Endothelial cell of umbilical vein (primary cell): ENCODE results near the gene LURAP1L. TPM values are rescaled to one million over a fixed set of nuclear protein-coding genes. Genes with fewer than 3 reads are reported as not detected.

Source experiments
- BruUV-seq: library from RNA; stranded (reverse); fragments of 400-500 nt; replicated peaks from 2 replicates; lab custom pipeline; 2021; lab: Mats Ljungman, UMichigan
- CTCF ChIA-PET: fragments of 300-600, 350-600 bp; sonication (Branson Sonifier 250); formaldehyde crosslinking; loops from one replicate; lab custom pipeline; 2021; ENCODE audit warnings: antibody characterized with exemption, inconsistent platforms; lab: Charles Lee
- POLR2A ChIA-PET: fragments of 300-600, 350-600 bp; sonication (Branson Sonifier 250); formaldehyde crosslinking; loops from one replicate; lab custom pipeline; 2021; ENCODE audit warnings: antibody characterized with exemption, inconsistent platforms; lab: Charles Lee
- DNase-seq: peaks from one replicate; pipeline ENCODE4 v3.0.0-alpha.2; 2011; ENCODE audit warnings: low read depth, low spot score
- FAIRE-seq: peaks from 2 replicates; lab custom pipeline; 2011; peaks lifted over from hg19 to GRCh38; lab: Jason Lieb, UNC
- H2AFZ ChIP-seq: 2 replicates; pipeline ENCODE4 v1.6.0; 2012; ENCODE audit warnings: low read depth, low read length, control low read depth, inconsistent platforms
- H3K27ac ChIP-seq: 2 replicates; pipeline ENCODE4 v1.5.1; 2011; ENCODE audit warnings: low read depth, mild to moderate bottlenecking, control low read depth, low read length, moderate library complexity; ENCODE audit not compliant: insufficient read depth
- H3K27me3 ChIP-seq, 2 experiments: 2 replicates each; pipeline versions ENCODE4 v1.6.0 to v1.6.1; 2011; ENCODE audit warnings: low read length in 2 of 2, mixed read lengths in 1 of 2; ENCODE audit not compliant: control insufficient read depth in 2 of 2, insufficient read depth in 2 of 2
- H3K36me3 ChIP-seq, 2 experiments: 2 replicates in 1 of 2; 3 replicates in 1 of 2; pipeline ENCODE4 v1.5.1; 2011; ENCODE audit warnings: low read length in 2 of 2, mild to moderate bottlenecking in 1 of 2, moderate library complexity in 1 of 2; ENCODE audit not compliant: control insufficient read depth in 2 of 2, insufficient read depth in 2 of 2; ENCODE audit errors: extremely low read depth in 1 of 2
- H3K4me1 ChIP-seq: 3 replicates; pipeline ENCODE4 v1.5.1; 2011; ENCODE audit warnings: mild to moderate bottlenecking, low read length; ENCODE audit not compliant: control insufficient read depth, insufficient read depth; ENCODE audit errors: extremely low read depth
- H3K4me2 ChIP-seq: 2 replicates; pipeline ENCODE4 v1.6.1; 2011; ENCODE audit warnings: low read length, control low read depth, mixed read lengths; ENCODE audit not compliant: insufficient read depth
- H3K4me3 ChIP-seq, 3 experiments: fragments of 200-600 bp in 1 of 3; sonication (generic), shearing (Covaris generic) in 1 of 3; replicated peaks in 1 of 3; 2 replicates each; pipeline ENCODE4 v1.5.1; 2011 to 2016; ENCODE audit warnings: control low read depth in 3 of 3, low read length in 3 of 3, mild to moderate bottlenecking in 2 of 3, inconsistent platforms in 1 of 3, low read depth in 1 of 3, moderate library complexity in 1 of 3; ENCODE audit not compliant: insufficient read depth in 1 of 3
- H3K79me2 ChIP-seq: 2 replicates; pipeline ENCODE4 v1.6.0; 2012; ENCODE audit warnings: low read length, inconsistent platforms; ENCODE audit not compliant: control insufficient read depth, insufficient read depth
- H3K9ac ChIP-seq: replicated peaks from 2 replicates; pipeline ENCODE3; 2011; ENCODE audit warnings: low read length, control low read depth; ENCODE audit not compliant: insufficient read depth; ENCODE audit errors: extremely low read depth
- H3K9me1 ChIP-seq: replicated peaks from 3 replicates; pipeline ENCODE4 v1.6.0; 2011; ENCODE audit warnings: mild to moderate bottlenecking, low read length; ENCODE audit not compliant: control insufficient read depth, insufficient read depth; ENCODE audit errors: extremely low read depth
- H3K9me3 ChIP-seq: replicated peaks from 2 replicates; pipeline ENCODE4 v1.5.1; 2012; ENCODE audit warnings: low read length, inconsistent platforms; ENCODE audit not compliant: control insufficient read depth, insufficient read depth
- H4K20me1 ChIP-seq: replicated peaks from 2 replicates; pipeline ENCODE3; 2011; ENCODE audit warnings: mild to moderate bottlenecking, low read length; ENCODE audit not compliant: control insufficient read depth, insufficient read depth; ENCODE audit errors: extremely low read depth
- EZH2 ChIP-seq: IDR thresholded peaks from 2 replicates; pipeline ENCODE4 v1.6.1; 2012; ENCODE audit warnings: borderline replicate concordance, low read depth, mild to moderate bottlenecking, moderate library complexity, low read length, inconsistent platforms; ENCODE audit not compliant: severe bottlenecking
- FOS ChIP-seq: IDR thresholded peaks from 2 replicates; pipeline ENCODE4 v1.6.1; 2011; ENCODE audit warnings: mild to moderate bottlenecking, low read length, moderate library complexity, borderline replicate concordance; ENCODE audit not compliant: insufficient read depth
- GATA2 ChIP-seq: IDR thresholded peaks from 2 replicates; pipeline ENCODE4 v1.7.0; 2011; ENCODE audit warnings: low read depth, mild to moderate bottlenecking, moderate library complexity, mixed read lengths, low read length; ENCODE audit not compliant: insufficient read length, insufficient read depth
- JUN ChIP-seq: IDR thresholded peaks from 2 replicates; pipeline ENCODE4 v1.6.1; 2011; ENCODE audit warnings: borderline replicate concordance, low read depth; ENCODE audit not compliant: insufficient read length, insufficient read depth
- MYC ChIP-seq: IDR thresholded peaks from one replicate; pipeline ENCODE4 v1.6.1; 2011; ENCODE audit warnings: mild to moderate bottlenecking, low read depth, low read length
- POLR2A ChIP-seq: IDR thresholded peaks from 2 replicates; pipeline ENCODE4 v1.6.1; 2012; ENCODE audit warnings: low read depth, mild to moderate bottlenecking, control low read depth, low read length
- POLR2AphosphoS5 ChIP-seq: IDR thresholded peaks from 2 replicates; pipeline ENCODE4 v1.6.1; 2012; ENCODE audit warnings: low read depth, mild to moderate bottlenecking, control low read depth, low read length, moderate library complexity; ENCODE audit not compliant: insufficient read depth
- dilution Hi-C: fragments of 300-500 bp; cut with MboI; formaldehyde crosslinking; loops from one replicate; pipeline ENCODE4 v1.15.0; 2019; ENCODE audit warnings: low sequenced_read_pairs; ENCODE audit not compliant: extremely low pct_ligation_motif_present
- intact Hi-C: fragments of 100-400 bp; cut with micrococcal nuclease; formaldehyde crosslinking; loops from one replicate; pipeline ENCODE4 v1.10.0; 2022
- polyA plus RNA-seq, 4 experiments: library from polyadenylated mRNA; depleted of rRNA in 3 of 4; stranded (reverse) in 3 of 4; unstranded in 1 of 4; fragments of >200 nt; gene quantifications; 2 replicates each; pipeline versions ENCODE4 v1.2.1 to v1.2.3, GENCODE V29; 2011 to 2012; ENCODE audit warnings: missing spikeins in 1 of 4
- total RNA-seq: library from RNA; stranded (reverse); gene quantifications from 2 replicates; pipeline ENCODE4 v1.2.3, GENCODE V29; 2021
- TF ChIP-seq, protein P1 (sequence below), 2 donors: IDR thresholded peaks; 1 replicate in 1 of 2; 2 replicates in 1 of 2; pipeline ENCODE4 v1.5.1; 2011; ENCODE audit warnings: low read length in 2 of 2, mild to moderate bottlenecking in 2 of 2, moderate library complexity in 2 of 2, control low read depth in 1 of 2, inconsistent platforms in 1 of 2, low read depth in 1 of 2; ENCODE audit not compliant: insufficient read depth in 1 of 2; ENCODE audit errors: extremely low read depth in 1 of 2
- TF ChIP-seq, protein P2 (sequence below): IDR thresholded peaks from 2 replicates; pipeline ENCODE4 v1.6.1; 2011; ENCODE audit not compliant: insufficient read depth, insufficient read length

Gene LURAP1L
- total and polyA plus RNA-seq, 2 donors (not counting 3 experiments of a cell fraction or from before 2014, with no cell fraction given): 1.5 to 3.3 TPM

DNA sequence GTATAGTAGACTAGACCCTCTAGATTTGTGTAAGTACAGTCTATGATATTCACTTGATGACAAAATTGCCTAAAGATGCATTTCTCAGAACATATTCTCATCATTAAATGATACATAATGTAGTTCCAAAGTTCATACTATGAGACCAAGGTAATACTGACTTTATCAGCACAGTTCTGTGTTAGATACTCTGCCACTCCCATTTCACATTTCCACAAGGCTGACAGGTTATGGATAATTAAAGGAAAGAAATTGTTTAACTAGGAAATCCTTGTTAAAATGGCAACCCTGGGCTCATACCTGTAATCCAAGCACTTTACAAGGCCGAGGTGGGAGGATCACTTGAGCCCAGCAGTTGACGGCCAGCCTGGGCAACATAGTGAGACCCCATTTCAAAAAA is 48.0 kb upstream of the LURAP1L start:
- no peaks in the 10 kb centered on the region for H3K27me3 ChIP-seq
- no peak for TF ChIP-seq EZH2
- no peak for TF ChIP-seq POLR2A
- TF ChIP-seq POLR2AphosphoS5: no peak
- TF ChIP-seq, protein P1, sequence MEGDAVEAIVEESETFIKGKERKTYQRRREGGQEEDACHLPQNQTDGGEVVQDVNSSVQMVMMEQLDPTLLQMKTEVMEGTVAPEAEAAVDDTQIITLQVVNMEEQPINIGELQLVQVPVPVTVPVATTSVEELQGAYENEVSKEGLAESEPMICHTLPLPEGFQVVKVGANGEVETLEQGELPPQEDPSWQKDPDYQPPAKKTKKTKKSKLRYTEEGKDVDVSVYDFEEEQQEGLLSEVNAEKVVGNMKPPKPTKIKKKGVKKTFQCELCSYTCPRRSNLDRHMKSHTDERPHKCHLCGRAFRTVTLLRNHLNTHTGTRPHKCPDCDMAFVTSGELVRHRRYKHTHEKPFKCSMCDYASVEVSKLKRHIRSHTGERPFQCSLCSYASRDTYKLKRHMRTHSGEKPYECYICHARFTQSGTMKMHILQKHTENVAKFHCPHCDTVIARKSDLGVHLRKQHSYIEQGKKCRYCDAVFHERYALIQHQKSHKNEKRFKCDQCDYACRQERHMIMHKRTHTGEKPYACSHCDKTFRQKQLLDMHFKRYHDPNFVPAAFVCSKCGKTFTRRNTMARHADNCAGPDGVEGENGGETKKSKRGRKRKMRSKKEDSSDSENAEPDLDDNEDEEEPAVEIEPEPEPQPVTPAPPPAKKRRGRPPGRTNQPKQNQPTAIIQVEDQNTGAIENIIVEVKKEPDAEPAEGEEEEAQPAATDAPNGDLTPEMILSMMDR (IDR thresholded peaks at IDR 0.05; ENCODE audit: extremely low read depth in 1 of 2, insufficient read depth in 1 of 2, low read depth in 1 of 2, low read length in 2 of 2): no peak
- TF ChIP-seq, protein P2, sequence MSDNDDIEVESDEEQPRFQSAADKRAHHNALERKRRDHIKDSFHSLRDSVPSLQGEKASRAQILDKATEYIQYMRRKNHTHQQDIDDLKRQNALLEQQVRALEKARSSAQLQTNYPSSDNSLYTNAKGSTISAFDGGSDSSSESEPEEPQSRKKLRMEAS: no peak
- no peak for TF ChIP-seq FOS
- TF ChIP-seq JUN: no peak
- no peak for TF ChIP-seq GATA2
- no peak for TF ChIP-seq MYC
- H3K4me2 ChIP-seq: no peak overlapping the region
- ChIA-PET POLR2A (no interaction called here), CTCF (interaction anchor here (1.9 to 9.9 kb wide), 2 partner anchors 49 to 158 kb away, joined by 8 to 155 read pairs; no protein-coding TSS in a partner anchor)
- no peak overlapping the region for H2AFZ ChIP-seq
- BruUV-seq: no TSS peak
- H3K4me3 ChIP-seq: no peak overlapping the region
- H3K4me1 ChIP-seq: peaks cover 4% of the 10 kb centered on the region
- no peak overlapping the region for H3K27ac ChIP-seq
- intact Hi-C loops (loop anchor here (10.0 kb wide), 1 partner anchor 688 kb away; no protein-coding TSS in a partner anchor), dilution Hi-C loops (no loop called here)
- no peaks in the 10 kb centered on the region for H3K36me3 ChIP-seq
- H3K9me1 ChIP-seq: no peaks in the 10 kb centered on the region
- H3K9me3 ChIP-seq: no peaks in the 10 kb centered on the region
- DNase-seq: no peak
- H3K79me2 ChIP-seq: no peaks in the 10 kb centered on the region
- FAIRE-seq: no peak
- no peak overlapping the region for H3K9ac ChIP-seq
- H4K20me1 ChIP-seq: no peaks in the 10 kb centered on the region
